ENCODE measurements around the gene FOXP2.
"Not testable (repeated sequence)": the region's sequence is repeated elsewhere in the genome, so short reads cannot be mapped to it uniquely, and the experiment has no call there.

FOXP2 gene

GRCh38 chr7:114507381-114507780 lies 92.8 kb downstream of the FOXP2 start:
- H3K27ac ChIP-seq = no peak overlapping the region
- no peak overlapping the region for H3K9ac ChIP-seq
- no peak overlapping the region for H2AFZ ChIP-seq
- H3K4me1 ChIP-seq = no peaks in the 10 kb centered on the region
- H3K36me3 ChIP-seq (ENCODE audit: control insufficient read depth, insufficient read depth, low read length) = no peaks in the 10 kb centered on the region
- H3K27me3 ChIP-seq (ENCODE audit: control insufficient read depth, insufficient read depth, low read length) = no peaks in the 10 kb centered on the region
- no peaks in the 10 kb centered on the region for H3K79me2 ChIP-seq
- H3K4me3 ChIP-seq (ENCODE audit: low read depth, low read length) = no peak overlapping the region
- no peak overlapping the region for H3K4me2 ChIP-seq (ENCODE audit: low read length)
- H3K9me3 ChIP-seq (ENCODE audit: control insufficient read depth, low read length) = no peaks in the 10 kb centered on the region
- TF ChIP-seq, protein P1, sequence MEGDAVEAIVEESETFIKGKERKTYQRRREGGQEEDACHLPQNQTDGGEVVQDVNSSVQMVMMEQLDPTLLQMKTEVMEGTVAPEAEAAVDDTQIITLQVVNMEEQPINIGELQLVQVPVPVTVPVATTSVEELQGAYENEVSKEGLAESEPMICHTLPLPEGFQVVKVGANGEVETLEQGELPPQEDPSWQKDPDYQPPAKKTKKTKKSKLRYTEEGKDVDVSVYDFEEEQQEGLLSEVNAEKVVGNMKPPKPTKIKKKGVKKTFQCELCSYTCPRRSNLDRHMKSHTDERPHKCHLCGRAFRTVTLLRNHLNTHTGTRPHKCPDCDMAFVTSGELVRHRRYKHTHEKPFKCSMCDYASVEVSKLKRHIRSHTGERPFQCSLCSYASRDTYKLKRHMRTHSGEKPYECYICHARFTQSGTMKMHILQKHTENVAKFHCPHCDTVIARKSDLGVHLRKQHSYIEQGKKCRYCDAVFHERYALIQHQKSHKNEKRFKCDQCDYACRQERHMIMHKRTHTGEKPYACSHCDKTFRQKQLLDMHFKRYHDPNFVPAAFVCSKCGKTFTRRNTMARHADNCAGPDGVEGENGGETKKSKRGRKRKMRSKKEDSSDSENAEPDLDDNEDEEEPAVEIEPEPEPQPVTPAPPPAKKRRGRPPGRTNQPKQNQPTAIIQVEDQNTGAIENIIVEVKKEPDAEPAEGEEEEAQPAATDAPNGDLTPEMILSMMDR (IDR thresholded peaks at IDR 0.05) = no peak

- Histone ChIP-seq H3K9me3 (ENCODE audit: control insufficient read depth, low read length) (no peaks in the 10 kb centered on the region), H3K9ac (no peak overlapping the region), H3K4me2 (ENCODE audit: low read length) (no peak overlapping the region), H3K27me3 (ENCODE audit: control insufficient read depth, insufficient read depth, low read length) (no peaks in the 10 kb centered on the region), H3K36me3 (ENCODE audit: control insufficient read depth, insufficient read depth, low read length) (no peaks in the 10 kb centered on the region), H3K79me2 (no peaks in the 10 kb centered on the region), H3K27ac (no peak overlapping the region), H2AFZ (no peak overlapping the region), H3K4me3 (ENCODE audit: low read depth, low read length) (no peak overlapping the region), H3K4me1 (no peaks in the 10 kb centered on the region)
- TF ChIP-seq, protein P1 (IDR thresholded peaks at IDR 0.05) = no peak
These were observed 93.5 kb downstream of the FOXP2 start for GRCh38 chr7:114508086-114508485.

GRCh38 chr7:114510824-114511223 lies 96.2 kb downstream of the FOXP2 start:
- not testable (repeated sequence) for H3K27me3 ChIP-seq (ENCODE audit: control insufficient read depth, insufficient read depth, low read length); H2AFZ ChIP-seq; H3K4me3 ChIP-seq (ENCODE audit: low read depth, low read length); H3K9me3 ChIP-seq (ENCODE audit: control insufficient read depth, low read length); H3K4me1 ChIP-seq; H3K27ac ChIP-seq; H3K36me3 ChIP-seq (ENCODE audit: control insufficient read depth, insufficient read depth, low read length); H3K9ac ChIP-seq; H3K4me2 ChIP-seq (ENCODE audit: low read length); H3K79me2 ChIP-seq

DNA sequence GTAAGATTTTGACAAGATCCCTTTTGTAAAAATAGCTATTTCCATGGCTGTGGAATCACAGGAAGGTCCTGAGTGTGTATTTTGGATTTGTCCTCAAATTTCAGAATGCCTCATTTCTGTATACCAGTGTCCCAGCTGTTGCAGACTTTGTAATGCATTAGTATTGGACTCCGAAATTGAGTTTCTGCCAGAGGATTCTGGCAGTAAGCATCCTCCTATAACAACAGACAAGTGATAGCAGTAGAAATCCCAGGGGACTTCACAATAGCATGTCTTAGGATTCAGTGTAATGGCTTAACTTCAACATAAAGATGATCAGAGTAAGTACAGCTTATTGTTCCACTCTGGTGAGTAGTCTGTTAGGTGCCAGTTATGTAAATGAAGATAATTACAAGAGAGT lies 104.6 kb downstream of the FOXP2 start:
- TF ChIP-seq, protein P1 (IDR thresholded peaks at IDR 0.05) = no peak
- no peaks in the 10 kb centered on the region for H3K79me2 ChIP-seq
- H3K27me3 ChIP-seq (ENCODE audit: control insufficient read depth, insufficient read depth, low read length) = no peaks in the 10 kb centered on the region

DNA sequence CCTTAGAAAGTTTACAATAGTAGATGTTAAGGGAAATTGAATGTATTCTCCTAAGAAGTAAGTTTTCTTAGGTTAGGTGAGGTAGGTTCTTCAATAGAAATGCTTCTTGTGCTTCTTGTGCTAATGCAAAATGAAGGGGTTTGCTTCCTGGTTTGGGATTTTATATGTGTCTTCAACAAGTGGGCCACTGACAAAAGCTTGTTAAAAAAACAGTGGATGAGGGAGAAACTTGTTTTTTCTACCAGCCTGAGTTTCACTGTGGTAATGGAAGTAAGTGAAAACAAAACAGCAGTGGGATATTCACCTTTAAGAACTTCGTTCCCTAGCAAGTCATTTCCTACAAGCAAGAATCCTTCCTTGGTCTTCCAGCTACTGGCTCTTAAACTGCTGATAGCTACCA lies 107.5 kb downstream of the FOXP2 start:
- Histone ChIP-seq H3K4me2 (ENCODE audit: low read length) (no peak overlapping the region), H2AFZ (no peak overlapping the region), H3K27ac (no peak overlapping the region), H3K27me3 (ENCODE audit: control insufficient read depth, insufficient read depth, low read length) (no peaks in the 10 kb centered on the region), H3K4me1 (no peaks in the 10 kb centered on the region), H3K9me3 (ENCODE audit: control insufficient read depth, low read length) (no peaks in the 10 kb centered on the region), H3K79me2 (no peaks in the 10 kb centered on the region), H3K36me3 (ENCODE audit: control insufficient read depth, insufficient read depth, low read length) (no peaks in the 10 kb centered on the region), H3K9ac (no peak overlapping the region), H3K4me3 (ENCODE audit: low read depth, low read length) (no peak overlapping the region)
- TF ChIP-seq, protein P1 (IDR thresholded peaks at IDR 0.05) = no peak

More for the DNA sequence above, 104.6 kb downstream of the FOXP2 start:
- H3K9me3 ChIP-seq (ENCODE audit: control insufficient read depth, low read length) = no peaks in the 10 kb centered on the region
- H3K4me2 ChIP-seq (ENCODE audit: low read length) = no peak overlapping the region
- no peak overlapping the region for H2AFZ ChIP-seq
- no peaks in the 10 kb centered on the region for H3K4me1 ChIP-seq
- no peaks in the 10 kb centered on the region for H3K36me3 ChIP-seq (ENCODE audit: control insufficient read depth, insufficient read depth, low read length)
- H3K4me3 ChIP-seq (ENCODE audit: low read depth, low read length) = no peak overlapping the region
- H3K9ac ChIP-seq = no peak overlapping the region
- H3K27ac ChIP-seq = no peak overlapping the region
